ENCODE measurements around the gene SRGAP3. TPM values are rescaled to one million over a fixed set of nuclear protein-coding genes. Genes with fewer than 3 reads are reported as not detected.

The SRGAP3 gene
- total RNA-seq, 3 donors from 2014 or later: 0.27 to 2.0 (median 0.42) TPM

DNA sequence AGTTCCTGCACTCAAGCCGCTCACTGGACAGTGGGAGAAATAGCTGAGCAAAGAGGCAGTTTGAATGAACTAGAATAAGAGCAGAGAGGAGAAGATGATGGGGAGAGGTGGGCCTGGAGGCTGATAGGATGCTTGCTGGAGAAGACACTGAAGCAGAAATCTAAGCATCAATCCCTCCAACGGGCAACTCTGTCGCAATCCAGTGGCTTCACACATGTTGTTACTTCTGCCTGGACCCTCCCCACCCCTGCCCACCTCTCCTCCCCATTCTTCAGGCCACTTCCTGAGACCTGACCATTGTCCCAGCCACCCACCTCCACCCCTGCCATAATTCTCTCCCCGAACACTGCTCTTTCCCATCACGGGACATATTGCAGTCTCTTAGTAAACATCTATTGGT, 76.0 kb downstream of the SRGAP3 start:
- Mint-ChIP-seq H3K9me3 (no peaks in the 10 kb centered on the region), H3K4me3 (no peak overlapping the region), H3K27me3 (ENCODE audit: low read depth) (no peaks in the 10 kb centered on the region), H3K36me3 (ENCODE audit: insufficient read depth) (no peaks in the 10 kb centered on the region), H3K4me1 (ENCODE audit: low read depth) (peaks cover 34% of the 10 kb centered on the region)
- DNase-seq: no peak
- no peak for ATAC-seq

DNA sequence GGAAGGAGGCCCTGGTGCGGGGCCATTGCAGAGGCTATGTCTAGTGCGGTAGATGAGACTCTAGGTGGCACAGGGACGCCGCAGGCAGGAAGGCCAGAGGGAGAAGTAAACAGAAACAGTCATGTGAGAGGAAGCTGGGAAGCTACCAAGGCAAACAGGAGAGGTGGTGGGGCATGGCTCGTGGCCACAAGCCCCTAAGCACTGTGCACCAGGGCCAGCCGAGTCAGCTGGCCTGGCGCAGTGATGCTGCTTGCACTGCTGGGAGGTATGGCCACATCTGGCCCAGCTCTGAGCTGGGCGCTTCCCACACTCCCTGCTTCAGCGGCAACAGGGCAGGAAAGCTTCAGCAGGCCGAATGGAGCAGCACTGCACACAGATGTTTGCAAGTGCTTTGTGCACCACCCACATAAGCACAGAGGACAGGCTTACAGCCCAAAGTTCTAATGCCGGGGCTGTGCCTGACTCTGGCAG, 76.6 kb downstream of the SRGAP3 start:
- Mint-ChIP-seq H3K4me1 (ENCODE audit: low read depth) (peaks cover 39% of the 10 kb centered on the region), H3K27me3 (ENCODE audit: low read depth) (no peaks in the 10 kb centered on the region), H3K36me3 (ENCODE audit: insufficient read depth) (no peaks in the 10 kb centered on the region), H3K4me3 (no peak overlapping the region), H3K9me3 (no peaks in the 10 kb centered on the region)
- DNase-seq (no peak), ATAC-seq (no peak)

DNA sequence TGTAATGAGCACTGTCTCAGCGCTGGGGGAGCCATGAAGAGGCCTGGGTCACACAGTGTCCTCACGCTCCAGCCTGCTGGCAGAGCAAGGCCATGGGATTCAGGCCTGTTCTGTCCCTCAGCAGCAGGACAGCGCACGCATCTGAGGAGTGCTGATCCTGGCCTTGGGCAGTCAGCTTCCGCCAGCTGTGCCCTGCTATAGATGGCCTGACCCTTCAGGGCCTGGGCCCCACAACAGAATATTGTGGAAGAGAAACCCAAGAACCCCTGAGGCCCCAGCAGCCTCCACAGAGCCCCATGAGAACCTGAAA, 78.6 kb downstream of the SRGAP3 start:
- no peaks in the 10 kb centered on the region for H3K27me3 Mint-ChIP-seq (ENCODE audit: low read depth)
- no peaks in the 10 kb centered on the region for H3K9me3 Mint-ChIP-seq
- no peak overlapping the region for H3K4me3 Mint-ChIP-seq
- no peak for DNase-seq
- H3K36me3 Mint-ChIP-seq (ENCODE audit: insufficient read depth): no peaks in the 10 kb centered on the region
- H3K4me1 Mint-ChIP-seq (ENCODE audit: low read depth): peaks cover 42% of the 10 kb centered on the region
- ATAC-seq: no peak

DNA sequence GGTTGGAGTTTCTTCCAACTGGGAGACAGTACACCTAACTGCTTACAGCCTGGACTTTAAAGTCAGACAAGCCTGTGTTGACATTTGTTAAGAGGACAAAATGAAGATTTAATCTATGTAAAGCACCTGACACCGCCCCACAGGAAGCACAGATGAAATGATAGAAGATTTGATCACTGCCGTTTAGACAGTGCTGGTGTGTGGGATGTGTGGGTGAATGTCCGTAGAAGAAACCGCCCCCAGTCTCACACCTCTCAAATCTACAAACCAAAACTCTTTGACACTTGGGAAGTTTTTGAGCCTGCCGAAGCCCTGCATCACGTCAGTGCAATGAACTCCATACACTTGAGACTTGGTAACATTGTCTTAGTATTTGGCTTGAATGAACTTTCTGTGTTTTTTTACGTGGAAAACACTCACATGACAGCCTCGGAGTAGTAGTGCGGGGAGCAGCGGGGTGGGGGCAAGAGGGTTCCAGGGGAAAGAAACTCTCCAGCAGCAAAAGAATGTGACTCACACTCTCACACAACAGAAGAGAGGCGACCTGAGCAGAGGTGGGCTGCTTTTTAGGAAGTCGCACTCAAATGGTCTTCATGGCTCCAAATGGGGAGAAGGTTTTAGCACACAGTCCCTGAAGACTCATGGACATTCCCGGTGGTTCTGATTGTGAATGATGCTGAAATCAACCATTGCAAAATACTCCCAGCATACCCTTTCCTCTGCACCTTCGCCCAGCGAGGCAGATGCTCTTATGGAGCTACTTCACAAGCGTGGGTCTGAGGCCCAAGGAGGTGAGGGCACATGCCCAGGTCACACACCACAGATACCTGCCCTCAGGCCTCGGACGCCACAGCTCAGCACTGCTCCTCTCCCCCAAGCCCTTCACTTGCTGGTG, 79.2 kb downstream of the SRGAP3 start:
- Mint-ChIP-seq H3K27me3 (ENCODE audit: low read depth) (no peaks in the 10 kb centered on the region), H3K4me1 (ENCODE audit: low read depth) (peaks cover 42% of the 10 kb centered on the region), H3K4me3 (peak overlapping the region; percentile 45), H3K9me3 (no peaks in the 10 kb centered on the region), H3K36me3 (ENCODE audit: insufficient read depth) (no peaks in the 10 kb centered on the region)
- no peak for DNase-seq
- ATAC-seq: peak; percentile 42

DNA sequence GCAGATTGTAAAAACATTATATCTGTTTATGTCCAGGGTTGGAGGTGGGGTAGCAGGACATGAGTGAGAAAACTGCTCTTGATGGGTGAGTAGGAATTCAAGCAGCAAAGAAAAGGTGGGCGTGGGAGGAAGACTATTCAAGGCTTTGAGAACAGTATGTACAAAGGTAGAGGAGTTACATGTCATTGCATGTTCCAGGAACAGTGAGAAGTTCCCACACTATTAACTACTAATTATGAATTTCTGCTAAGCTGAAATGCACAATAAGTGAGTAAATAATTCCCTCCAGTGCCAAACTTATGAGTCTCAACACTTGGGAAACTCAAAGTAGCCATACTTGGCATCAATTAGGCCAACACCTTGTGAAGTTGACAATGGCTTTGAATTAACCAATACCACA, 80.1 kb downstream of the SRGAP3 start:
- Mint-ChIP-seq H3K36me3 (ENCODE audit: insufficient read depth) (no peaks in the 10 kb centered on the region), H3K4me1 (ENCODE audit: low read depth) (peaks cover 42% of the 10 kb centered on the region), H3K9me3 (no peaks in the 10 kb centered on the region), H3K4me3 (no peak overlapping the region), H3K27me3 (ENCODE audit: low read depth) (no peaks in the 10 kb centered on the region)
- DNase-seq (no peak), ATAC-seq (no peak)

DNA sequence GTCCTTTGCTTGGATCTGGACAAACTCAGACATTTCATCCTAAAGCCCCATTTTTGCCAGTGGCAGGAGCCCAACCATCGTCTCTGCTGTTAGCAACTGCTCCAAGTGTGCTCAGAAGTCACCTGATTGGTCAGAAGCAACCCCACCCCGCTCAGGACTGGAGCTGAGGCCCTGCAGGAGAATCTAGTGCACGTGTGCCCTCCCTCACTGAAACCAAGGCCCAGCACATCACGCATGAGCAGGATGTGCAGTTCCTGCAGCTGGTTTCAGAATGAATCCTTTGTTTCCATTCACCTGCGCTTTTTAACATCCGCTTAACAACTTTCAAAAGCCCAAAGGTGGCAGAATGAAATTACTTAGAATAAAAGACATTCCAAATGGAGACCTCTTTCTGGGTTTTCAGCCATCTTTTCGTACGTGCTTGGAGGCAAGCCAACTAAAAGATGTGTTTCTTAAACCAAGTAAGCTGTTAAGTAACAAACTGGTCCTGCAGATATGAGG, 81.2 kb downstream of the SRGAP3 start:
- peaks cover 42% of the 10 kb centered on the region for H3K4me1 Mint-ChIP-seq (ENCODE audit: low read depth)
- ATAC-seq (peak; percentile 75 to 83), DNase-seq (no peak)
- no peaks in the 10 kb centered on the region for H3K27me3 Mint-ChIP-seq (ENCODE audit: low read depth)
- H3K4me3 Mint-ChIP-seq: no peak overlapping the region
- H3K36me3 Mint-ChIP-seq (ENCODE audit: insufficient read depth): no peaks in the 10 kb centered on the region
- no peaks in the 10 kb centered on the region for H3K9me3 Mint-ChIP-seq

DNA sequence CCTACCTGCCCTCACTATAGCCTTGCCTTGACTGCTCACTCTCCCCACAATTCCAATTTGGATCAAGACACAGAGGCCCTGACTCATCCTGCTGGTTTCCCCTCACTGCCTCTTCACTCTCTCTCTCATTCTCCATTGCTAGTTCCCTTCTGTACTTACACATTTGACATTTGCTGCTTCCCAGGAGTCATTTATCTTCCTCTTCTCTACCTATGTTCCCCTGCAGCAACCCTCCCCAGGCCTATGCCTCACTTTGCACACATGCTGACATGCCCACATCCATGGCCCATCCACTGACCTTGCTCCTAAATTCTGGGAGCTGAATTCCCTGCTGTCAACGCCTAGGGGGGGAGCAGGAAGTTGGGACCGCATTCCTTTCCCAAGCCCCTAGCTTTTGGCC, 82.2 kb downstream of the SRGAP3 start:
- Mint-ChIP-seq H3K27me3 (ENCODE audit: low read depth) (no peaks in the 10 kb centered on the region), H3K9me3 (no peaks in the 10 kb centered on the region), H3K4me3 (no peak overlapping the region), H3K4me1 (ENCODE audit: low read depth) (peaks cover 38% of the 10 kb centered on the region), H3K36me3 (ENCODE audit: insufficient read depth) (no peaks in the 10 kb centered on the region)
- ATAC-seq (no peak), DNase-seq (no peak)

DNA sequence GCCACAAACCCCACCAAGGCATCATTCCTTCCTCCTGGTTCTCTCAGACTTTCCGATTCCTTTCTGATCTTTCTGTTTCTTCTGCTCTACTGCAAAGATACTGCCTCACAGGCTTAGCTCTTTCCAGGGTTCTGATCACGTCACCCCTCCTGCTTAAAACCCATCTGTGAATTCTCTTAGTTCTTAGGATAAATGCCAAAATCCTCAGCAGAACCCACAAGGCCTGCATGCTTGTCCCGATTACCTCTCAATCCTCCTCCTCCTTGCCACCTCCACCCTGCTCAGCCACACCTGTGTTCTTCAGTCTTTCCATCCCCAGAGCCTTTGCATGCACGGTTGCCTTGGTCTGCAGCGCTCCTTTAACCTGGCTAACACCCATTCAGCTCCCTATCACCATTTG, 84.0 kb downstream of the SRGAP3 start:
- Mint-ChIP-seq H3K27me3 (ENCODE audit: low read depth) (no peaks in the 10 kb centered on the region), H3K4me3 (no peak overlapping the region), H3K9me3 (no peaks in the 10 kb centered on the region), H3K36me3 (ENCODE audit: insufficient read depth) (no peaks in the 10 kb centered on the region), H3K4me1 (ENCODE audit: low read depth) (peaks cover 27% of the 10 kb centered on the region)
- no peak for DNase-seq
- ATAC-seq: no peak

DNA sequence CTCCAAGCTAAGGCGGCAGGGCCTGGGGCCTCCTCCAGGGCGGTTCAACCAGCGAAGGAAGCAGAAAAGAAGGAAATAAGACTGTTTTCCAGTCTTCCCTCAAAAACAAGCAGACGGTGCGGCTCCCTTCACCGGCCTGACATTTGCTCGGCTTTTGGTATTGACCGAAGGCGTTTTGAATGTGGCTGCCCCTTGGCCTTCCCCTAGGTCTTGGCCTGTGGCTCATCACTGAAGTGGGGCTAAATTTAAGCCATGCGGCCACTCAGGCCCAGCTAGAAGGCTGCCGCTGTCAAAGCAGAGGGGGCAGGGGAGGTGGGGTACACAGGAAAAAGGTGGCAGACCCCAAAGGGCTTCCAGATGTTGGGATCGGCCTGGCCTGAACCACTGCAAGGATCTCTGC, 86.2 kb downstream of the SRGAP3 start:
- Mint-ChIP-seq H3K27me3 (ENCODE audit: low read depth) (no peaks in the 10 kb centered on the region), H3K9me3 (no peaks in the 10 kb centered on the region), H3K4me1 (ENCODE audit: low read depth) (peaks cover 6% of the 10 kb centered on the region), H3K36me3 (ENCODE audit: insufficient read depth) (no peaks in the 10 kb centered on the region), H3K4me3 (no peak overlapping the region)
- no peak for ATAC-seq
- no peak for DNase-seq

DNA sequence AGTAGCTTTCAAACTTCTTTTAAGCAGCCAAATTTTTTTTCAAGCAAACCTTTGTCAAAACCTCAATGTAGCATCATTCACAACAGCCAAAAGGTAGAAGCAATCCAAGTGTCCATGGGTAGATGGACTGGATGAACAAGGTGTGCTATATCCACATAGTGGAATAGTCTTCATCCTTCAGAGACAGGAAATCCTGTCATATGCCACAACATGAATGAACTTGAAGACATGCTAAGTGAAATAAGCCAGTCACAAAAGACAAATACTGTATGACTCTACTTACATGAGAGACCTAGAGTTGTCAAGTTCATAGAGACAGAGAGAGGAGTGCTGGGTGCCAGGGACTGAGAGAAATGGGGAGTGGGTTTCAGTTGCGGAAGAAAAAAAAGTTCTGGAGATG, 87.6 kb downstream of the SRGAP3 start:
- no peak for ATAC-seq
- H3K27me3 Mint-ChIP-seq (ENCODE audit: low read depth): no peaks in the 10 kb centered on the region
- H3K4me1 Mint-ChIP-seq (ENCODE audit: low read depth): no peaks in the 10 kb centered on the region
- no peak for DNase-seq
- no peaks in the 10 kb centered on the region for H3K36me3 Mint-ChIP-seq (ENCODE audit: insufficient read depth)
- H3K9me3 Mint-ChIP-seq: no peaks in the 10 kb centered on the region
- no peak overlapping the region for H3K4me3 Mint-ChIP-seq

DNA sequence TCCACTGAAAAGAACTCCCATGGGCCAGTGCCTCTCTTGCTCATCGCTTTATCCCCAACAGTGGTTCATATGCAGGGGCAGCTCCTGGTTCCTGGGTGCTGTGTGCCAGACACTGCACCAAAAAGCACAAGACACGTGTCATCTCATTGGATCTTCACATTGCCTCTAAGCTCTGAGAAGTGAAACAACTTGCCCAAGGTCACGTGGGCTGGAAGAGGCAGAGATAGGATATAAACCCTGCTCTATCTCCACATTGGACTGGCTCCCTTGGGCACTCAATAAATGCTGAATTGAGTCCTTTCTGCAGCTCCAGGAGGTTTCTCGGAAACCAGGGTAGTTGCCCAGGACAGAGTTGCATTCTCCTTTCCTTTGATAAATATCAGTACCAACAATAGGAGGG, 88.1 kb downstream of the SRGAP3 start:
- Mint-ChIP-seq H3K4me3 (no peak overlapping the region), H3K9me3 (no peaks in the 10 kb centered on the region), H3K27me3 (ENCODE audit: low read depth) (no peaks in the 10 kb centered on the region), H3K36me3 (ENCODE audit: insufficient read depth) (no peaks in the 10 kb centered on the region), H3K4me1 (ENCODE audit: low read depth) (no peaks in the 10 kb centered on the region)
- ATAC-seq (no peak), DNase-seq (no peak)

DNA sequence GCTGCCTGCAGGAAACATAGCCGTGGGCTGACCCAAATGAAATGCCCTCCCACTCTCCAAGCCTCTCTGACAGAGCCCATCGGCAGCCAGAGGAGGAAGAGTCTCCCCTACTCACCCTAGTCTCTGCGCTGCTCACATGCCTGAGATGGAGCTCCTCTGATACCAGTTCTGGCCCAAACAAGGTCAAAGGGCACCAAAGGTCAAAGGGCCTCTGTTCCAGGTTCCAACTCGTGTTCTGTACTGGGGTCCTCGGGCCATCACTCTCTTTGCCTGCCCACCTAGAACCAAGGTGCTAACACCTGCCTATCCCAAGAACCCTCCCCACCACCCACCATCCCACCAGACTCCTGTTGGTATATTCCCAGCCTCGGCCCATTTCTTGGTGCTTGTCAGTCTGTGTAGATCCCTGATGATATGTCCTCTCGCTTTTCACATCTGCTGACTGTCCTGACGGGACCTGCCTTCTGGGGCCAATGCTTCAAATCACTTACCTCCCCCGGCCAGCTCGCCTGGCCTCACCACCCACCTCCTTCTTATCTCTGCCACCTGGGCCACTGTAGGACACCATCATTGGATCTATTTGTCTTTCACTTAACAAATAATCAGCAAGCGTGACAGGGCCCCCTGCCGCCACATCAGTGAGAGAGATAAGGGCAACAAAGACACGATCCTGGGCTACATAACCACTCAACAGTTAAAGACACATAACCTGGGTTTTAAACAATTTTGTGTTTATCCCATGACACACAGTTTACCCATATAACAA, 90.4 kb downstream of the SRGAP3 start:
- Mint-ChIP-seq H3K9me3 (no peaks in the 10 kb centered on the region), H3K4me3 (no peak overlapping the region), H3K36me3 (ENCODE audit: insufficient read depth) (no peaks in the 10 kb centered on the region), H3K4me1 (ENCODE audit: low read depth) (no peaks in the 10 kb centered on the region), H3K27me3 (ENCODE audit: low read depth) (peaks cover 4% of the 10 kb centered on the region)
- no peak for ATAC-seq
- DNase-seq: no peak

DNA sequence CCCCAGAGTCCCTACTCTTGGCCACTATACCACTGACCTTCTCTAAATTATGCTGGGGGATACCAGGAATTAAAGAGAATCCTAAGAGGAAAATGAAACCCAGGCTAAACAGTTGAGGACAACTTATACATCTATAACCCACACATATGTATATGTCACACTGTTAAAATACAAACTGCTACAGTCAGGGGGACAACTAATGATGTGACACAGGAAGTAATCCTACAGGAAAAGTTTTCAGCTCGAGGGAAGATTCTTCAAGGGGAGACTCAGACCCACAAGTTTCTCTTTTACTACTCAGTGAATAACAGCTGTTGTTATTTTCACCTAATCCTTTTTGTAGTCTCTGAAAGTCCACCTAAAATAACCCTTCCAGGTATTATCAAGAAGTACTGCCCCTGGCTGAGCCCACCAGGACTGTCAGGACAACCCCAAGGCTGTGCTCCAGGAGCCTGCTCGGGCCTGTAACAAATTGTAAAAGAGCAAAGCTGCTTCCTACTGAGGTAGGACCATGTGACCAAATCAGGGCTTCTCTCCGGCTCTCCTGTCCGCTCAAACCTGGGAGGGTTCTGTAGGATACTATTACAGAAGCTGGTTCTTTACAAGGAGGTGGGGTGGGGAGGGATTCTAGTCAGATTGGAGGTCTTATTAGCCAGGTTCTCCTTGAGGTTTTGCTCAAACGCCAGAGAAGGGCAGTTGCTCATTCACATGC, 91.6 kb downstream of the SRGAP3 start:
- Mint-ChIP-seq H3K4me3 (no peak overlapping the region), H3K4me1 (ENCODE audit: low read depth) (no peaks in the 10 kb centered on the region), H3K9me3 (no peaks in the 10 kb centered on the region), H3K36me3 (ENCODE audit: insufficient read depth) (no peaks in the 10 kb centered on the region), H3K27me3 (ENCODE audit: low read depth) (peaks cover 4% of the 10 kb centered on the region)
- DNase-seq (no peak), ATAC-seq (no peak)

DNA sequence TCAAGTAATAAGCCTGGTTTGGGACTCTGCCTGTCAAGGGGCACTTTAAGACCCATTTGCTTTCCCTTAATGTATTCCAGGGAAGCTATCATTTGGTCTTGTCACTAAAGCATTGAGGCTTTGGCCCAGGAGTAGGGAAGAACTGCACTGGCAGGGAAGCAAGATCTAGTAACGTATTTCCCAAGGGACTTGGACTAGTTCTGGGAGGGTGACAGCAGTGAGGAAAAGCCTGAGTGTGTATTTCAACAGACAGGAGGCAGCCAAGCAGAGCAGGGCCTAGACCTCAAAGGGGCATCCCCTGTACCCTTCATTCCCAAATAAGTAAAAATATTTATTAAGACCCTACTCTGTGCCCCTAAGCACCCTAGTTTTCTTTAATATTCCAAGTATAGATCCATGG, 92.8 kb downstream of the SRGAP3 start:
- Mint-ChIP-seq H3K9me3 (peaks cover 4% of the 10 kb centered on the region), H3K4me1 (ENCODE audit: low read depth) (no peaks in the 10 kb centered on the region), H3K36me3 (ENCODE audit: insufficient read depth) (peaks cover 2% of the 10 kb centered on the region), H3K4me3 (no peak overlapping the region), H3K27me3 (ENCODE audit: low read depth) (peaks cover 4% of the 10 kb centered on the region)
- DNase-seq (no peak), ATAC-seq (no peak)

All from activated T-cell treated with anti-CD3 and anti-CD28 coated beads, Interleukin-2, amount 50 U/mL, for 4 hours (primary cell).